ENCODE measurements around the gene SYT6.

The SYT6 gene

GRCh38 chr1:114126261-114127095 is 27.2 kb downstream of the SYT6 start:
- FAIRE-seq (no peak), DNase-seq (ENCODE audit: insufficient read length, low spot score) (peak; percentile 48)
- TF ChIP-seq POLR2A (IDR thresholded peaks at IDR 0.05; ENCODE audit: low read depth, low read length) (no peak), SPI1 (IDR thresholded peaks at IDR 0.05; ENCODE audit: low read depth, low read length) (0 out of 2 replicates have a peak, but pooled peaks have one; percentile 6)

GRCh38 chr1:114124644-114125043 is 29.0 kb downstream of the SYT6 start:
- DNase-seq (ENCODE audit: insufficient read length, low spot score) (no peak), FAIRE-seq (no peak)
- TF ChIP-seq POLR2A (IDR thresholded peaks at IDR 0.05; ENCODE audit: low read depth, low read length) = no peak
- no peak for TF ChIP-seq PAX5 (IDR thresholded peaks at IDR 0.05; ENCODE audit: insufficient read depth, low read length, severe bottlenecking)

- FAIRE-seq = no peak
- TF ChIP-seq TAF1 (IDR thresholded peaks at IDR 0.05; ENCODE audit: low read depth, low read length) (no peak), POLR2A (IDR thresholded peaks at IDR 0.05; ENCODE audit: low read depth, low read length) (no peak), SPI1 (IDR thresholded peaks at IDR 0.05; ENCODE audit: low read depth, low read length) (no peak), PAX5 (IDR thresholded peaks at IDR 0.05; ENCODE audit: insufficient read depth, low read length, severe bottlenecking) (no peak), POLR2AphosphoS5 (IDR thresholded peaks at IDR 0.05; ENCODE audit: low read depth, low read length) (no peak), POU2F2 (IDR thresholded peaks at IDR 0.05; ENCODE audit: low read depth, low read length) (no peak)
- no peak for DNase-seq (ENCODE audit: insufficient read length, low spot score)
Measured at GRCh38 chr1:114122941-114123618, 30.6 kb downstream of the SYT6 start.

GRCh38 chr1:114118351-114118990 is 35.2 kb downstream of the SYT6 start:
- TF ChIP-seq POLR2AphosphoS5 (IDR thresholded peaks at IDR 0.05; ENCODE audit: low read depth, low read length) = no peak
- no peak for TF ChIP-seq POU2F2 (IDR thresholded peaks at IDR 0.05; ENCODE audit: low read depth, low read length)
- no peak for TF ChIP-seq PAX5 (IDR thresholded peaks at IDR 0.05; ENCODE audit: insufficient read depth, low read length, severe bottlenecking)
- TF ChIP-seq POLR2A (IDR thresholded peaks at IDR 0.05; ENCODE audit: low read depth, low read length) = no peak
- no peak for TF ChIP-seq SPI1 (IDR thresholded peaks at IDR 0.05; ENCODE audit: low read depth, low read length)
- no peak for DNase-seq (ENCODE audit: insufficient read length, low spot score)
- no peak for FAIRE-seq

- TF ChIP-seq POLR2AphosphoS5 (IDR thresholded peaks at IDR 0.05; ENCODE audit: low read depth, low read length) (no peak), SPI1 (IDR thresholded peaks at IDR 0.05; ENCODE audit: low read depth, low read length) (no peak), POLR2A (IDR thresholded peaks at IDR 0.05; ENCODE audit: low read depth, low read length) (no peak), POU2F2 (IDR thresholded peaks at IDR 0.05; ENCODE audit: low read depth, low read length) (no peak), PAX5 (IDR thresholded peaks at IDR 0.05; ENCODE audit: insufficient read depth, low read length, severe bottlenecking) (no peak), TAF1 (IDR thresholded peaks at IDR 0.05; ENCODE audit: low read depth, low read length) (no peak)
- FAIRE-seq (no peak), DNase-seq (ENCODE audit: insufficient read length, low spot score) (no peak)
Measured at GRCh38 chr1:114117654-114118053, 36.0 kb downstream of the SYT6 start.

- FAIRE-seq (no peak), DNase-seq (ENCODE audit: insufficient read length, low spot score) (no peak)
- TF ChIP-seq POU2F2 (IDR thresholded peaks at IDR 0.05; ENCODE audit: low read depth, low read length) = no peak
Measured at GRCh38 chr1:114116086-114116485, 37.6 kb downstream of the SYT6 start.

GRCh38 chr1:114114185-114115094 is 39.2 kb downstream of the SYT6 start:
- FAIRE-seq (no peak), DNase-seq (ENCODE audit: insufficient read length, low spot score) (no peak)
- no peak for TF ChIP-seq SPI1 (IDR thresholded peaks at IDR 0.05; ENCODE audit: low read depth, low read length)
- TF ChIP-seq POU2F2 (IDR thresholded peaks at IDR 0.05; ENCODE audit: low read depth, low read length) = no peak
- no peak for TF ChIP-seq POLR2AphosphoS5 (IDR thresholded peaks at IDR 0.05; ENCODE audit: low read depth, low read length)
- TF ChIP-seq PAX5 (IDR thresholded peaks at IDR 0.05; ENCODE audit: insufficient read depth, low read length, severe bottlenecking) = no peak
- TF ChIP-seq TAF1 (IDR thresholded peaks at IDR 0.05; ENCODE audit: low read depth, low read length) = no peak
- TF ChIP-seq POLR2A (IDR thresholded peaks at IDR 0.05; ENCODE audit: low read depth, low read length) = no peak

- no peak for DNase-seq (ENCODE audit: insufficient read length, low spot score)
- no peak for FAIRE-seq
- TF ChIP-seq SPI1 (IDR thresholded peaks at IDR 0.05; ENCODE audit: low read depth, low read length) = no peak
Measured at GRCh38 chr1:114113411-114114184, 40.1 kb downstream of the SYT6 start.

- TF ChIP-seq PAX5 (IDR thresholded peaks at IDR 0.05; ENCODE audit: insufficient read depth, low read length, severe bottlenecking) (no peak), POLR2AphosphoS5 (IDR thresholded peaks at IDR 0.05; ENCODE audit: low read depth, low read length) (no peak), TAF1 (IDR thresholded peaks at IDR 0.05; ENCODE audit: low read depth, low read length) (no peak), SPI1 (IDR thresholded peaks at IDR 0.05; ENCODE audit: low read depth, low read length) (no peak), POU2F2 (IDR thresholded peaks at IDR 0.05; ENCODE audit: low read depth, low read length) (no peak), POLR2A (IDR thresholded peaks at IDR 0.05; ENCODE audit: low read depth, low read length) (no peak)
- DNase-seq (ENCODE audit: insufficient read length, low spot score) (no peak), FAIRE-seq (no peak)
Measured at GRCh38 chr1:114112775-114113174, 40.9 kb downstream of the SYT6 start.
